ENCODE measurements around the gene PPM1L. TPM values are rescaled to one million over a fixed set of nuclear protein-coding genes. Genes with fewer than 3 reads are reported as not detected.

PPM1L gene
- total RNA-seq, 1 donor from 2014 or later: 12.2 TPM

GRCh38 chr3:160921020-160921635 lies 165.1 kb downstream of the PPM1L start:
- no peaks in the 10 kb centered on the region for H3K4me1 Mint-ChIP-seq (ENCODE audit: unreplicated experiment)
- TF ChIP-seq, protein P1, sequence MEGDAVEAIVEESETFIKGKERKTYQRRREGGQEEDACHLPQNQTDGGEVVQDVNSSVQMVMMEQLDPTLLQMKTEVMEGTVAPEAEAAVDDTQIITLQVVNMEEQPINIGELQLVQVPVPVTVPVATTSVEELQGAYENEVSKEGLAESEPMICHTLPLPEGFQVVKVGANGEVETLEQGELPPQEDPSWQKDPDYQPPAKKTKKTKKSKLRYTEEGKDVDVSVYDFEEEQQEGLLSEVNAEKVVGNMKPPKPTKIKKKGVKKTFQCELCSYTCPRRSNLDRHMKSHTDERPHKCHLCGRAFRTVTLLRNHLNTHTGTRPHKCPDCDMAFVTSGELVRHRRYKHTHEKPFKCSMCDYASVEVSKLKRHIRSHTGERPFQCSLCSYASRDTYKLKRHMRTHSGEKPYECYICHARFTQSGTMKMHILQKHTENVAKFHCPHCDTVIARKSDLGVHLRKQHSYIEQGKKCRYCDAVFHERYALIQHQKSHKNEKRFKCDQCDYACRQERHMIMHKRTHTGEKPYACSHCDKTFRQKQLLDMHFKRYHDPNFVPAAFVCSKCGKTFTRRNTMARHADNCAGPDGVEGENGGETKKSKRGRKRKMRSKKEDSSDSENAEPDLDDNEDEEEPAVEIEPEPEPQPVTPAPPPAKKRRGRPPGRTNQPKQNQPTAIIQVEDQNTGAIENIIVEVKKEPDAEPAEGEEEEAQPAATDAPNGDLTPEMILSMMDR (IDR thresholded peaks at IDR 0.05; ENCODE audit: unreplicated experiment): peak; percentile 81
- peaks cover 2% of the 10 kb centered on the region for H3K27me3 Mint-ChIP-seq (ENCODE audit: unreplicated experiment)
- peak; percentile 33 for DNase-seq (ENCODE audit: low spot score)
- no peak overlapping the region for H3K4me3 Mint-ChIP-seq (ENCODE audit: unreplicated experiment)
- no peaks in the 10 kb centered on the region for H3K36me3 Mint-ChIP-seq (ENCODE audit: low read depth, unreplicated experiment)
- no peaks in the 10 kb centered on the region for H3K9me3 Mint-ChIP-seq (ENCODE audit: unreplicated experiment)
- H3K27ac Mint-ChIP-seq (ENCODE audit: unreplicated experiment): no peak overlapping the region

GRCh38 chr3:160924776-160925175 lies 168.7 kb downstream of the PPM1L start:
- TF ChIP-seq, protein P1 (IDR thresholded peaks at IDR 0.05; ENCODE audit: unreplicated experiment): no peak
- H3K27me3 Mint-ChIP-seq (ENCODE audit: unreplicated experiment): peaks cover 2% of the 10 kb centered on the region
- no peak for DNase-seq (ENCODE audit: low spot score)
- no peaks in the 10 kb centered on the region for H3K9me3 Mint-ChIP-seq (ENCODE audit: unreplicated experiment)
- no peaks in the 10 kb centered on the region for H3K36me3 Mint-ChIP-seq (ENCODE audit: low read depth, unreplicated experiment)
- H3K4me1 Mint-ChIP-seq (ENCODE audit: unreplicated experiment): peaks cover 10% of the 10 kb centered on the region
- no peak overlapping the region for H3K4me3 Mint-ChIP-seq (ENCODE audit: unreplicated experiment)
- H3K27ac Mint-ChIP-seq (ENCODE audit: unreplicated experiment): no peak overlapping the region

DNA sequence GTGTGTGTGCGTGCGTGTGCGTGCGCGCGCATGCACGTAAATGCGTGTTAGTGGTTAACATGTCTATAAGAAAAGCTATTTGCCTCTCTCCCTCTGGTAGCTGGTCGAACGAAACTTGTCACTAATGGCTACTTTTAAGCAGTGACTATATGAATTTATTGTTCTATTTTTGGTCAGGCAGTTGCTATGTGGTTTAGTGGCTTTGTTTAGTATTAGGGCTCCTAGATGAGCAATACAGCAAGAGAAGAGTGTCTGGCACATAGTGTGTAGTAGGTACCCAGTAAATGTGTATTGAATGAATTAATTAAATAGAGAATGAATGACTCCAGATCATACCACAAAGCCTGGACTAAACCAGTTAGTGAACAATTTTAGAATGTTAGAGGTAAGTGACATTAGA lies 171.6 kb downstream of the PPM1L start:
- Mint-ChIP-seq H3K27me3 (ENCODE audit: unreplicated experiment) (peaks cover 1% of the 10 kb centered on the region), H3K27ac (ENCODE audit: unreplicated experiment) (no peak overlapping the region), H3K36me3 (ENCODE audit: low read depth, unreplicated experiment) (no peaks in the 10 kb centered on the region), H3K4me1 (ENCODE audit: unreplicated experiment) (peaks cover 13% of the 10 kb centered on the region), H3K9me3 (ENCODE audit: unreplicated experiment) (no peaks in the 10 kb centered on the region), H3K4me3 (ENCODE audit: unreplicated experiment) (no peak overlapping the region)
- no peak for DNase-seq (ENCODE audit: low spot score)
- TF ChIP-seq, protein P1 (IDR thresholded peaks at IDR 0.05; ENCODE audit: unreplicated experiment): no peak

DNA sequence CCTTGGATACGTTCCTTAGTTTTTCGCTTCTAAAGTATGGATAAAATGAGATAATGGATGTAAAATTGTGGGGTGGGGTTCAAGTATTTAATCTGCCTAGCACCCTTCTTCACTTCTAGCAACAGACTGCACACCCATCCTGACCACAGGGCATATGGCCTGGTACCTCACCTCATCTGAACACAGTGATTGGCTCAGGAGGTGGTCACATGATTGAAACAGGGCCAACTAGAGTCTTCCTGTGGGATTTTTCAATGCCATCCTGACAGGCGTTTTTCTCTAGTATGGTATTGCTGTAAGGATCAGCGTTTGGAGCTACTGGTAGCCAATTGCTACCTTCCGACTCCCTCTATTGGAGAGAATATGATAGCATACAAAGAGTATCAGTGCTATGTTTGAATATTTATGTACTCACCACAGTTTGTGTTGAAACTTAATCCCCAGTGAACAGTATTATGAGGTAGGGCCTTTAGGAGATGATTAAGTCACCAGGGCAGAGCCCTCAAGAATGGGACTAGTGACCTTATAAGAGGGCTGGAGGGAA lies 172.2 kb downstream of the PPM1L start:
- H3K36me3 Mint-ChIP-seq (ENCODE audit: low read depth, unreplicated experiment): no peaks in the 10 kb centered on the region
- H3K27ac Mint-ChIP-seq (ENCODE audit: unreplicated experiment): no peak overlapping the region
- H3K27me3 Mint-ChIP-seq (ENCODE audit: unreplicated experiment): peaks cover 1% of the 10 kb centered on the region
- no peaks in the 10 kb centered on the region for H3K9me3 Mint-ChIP-seq (ENCODE audit: unreplicated experiment)
- peaks cover 13% of the 10 kb centered on the region for H3K4me1 Mint-ChIP-seq (ENCODE audit: unreplicated experiment)
- no peak overlapping the region for H3K4me3 Mint-ChIP-seq (ENCODE audit: unreplicated experiment)
- TF ChIP-seq, protein P1 (IDR thresholded peaks at IDR 0.05; ENCODE audit: unreplicated experiment): no peak
- no peak for DNase-seq (ENCODE audit: low spot score)

- no peak overlapping the region for H3K27ac Mint-ChIP-seq (ENCODE audit: unreplicated experiment)
- TF ChIP-seq, protein P1 (IDR thresholded peaks at IDR 0.05; ENCODE audit: unreplicated experiment): no peak
These were observed 173.6 kb downstream of the PPM1L start for GRCh38 chr3:160929595-160929994.

More at GRCh38 chr3:160929595-160929994, 173.6 kb downstream of the PPM1L start:
- Mint-ChIP-seq H3K27me3 (ENCODE audit: unreplicated experiment) (peaks cover 1% of the 10 kb centered on the region), H3K4me1 (ENCODE audit: unreplicated experiment) (peaks cover 13% of the 10 kb centered on the region), H3K4me3 (ENCODE audit: unreplicated experiment) (no peak overlapping the region), H3K9me3 (ENCODE audit: unreplicated experiment) (no peaks in the 10 kb centered on the region), H3K36me3 (ENCODE audit: low read depth, unreplicated experiment) (no peaks in the 10 kb centered on the region)
- peak; percentile 29 for DNase-seq (ENCODE audit: low spot score)

Data from endothelial cell (in vitro differentiated cells).